Liver (tissue), 9 donors: ENCODE measurements around the gene CCNG1. TPM values are rescaled to one million over a fixed set of nuclear protein-coding genes. Genes with fewer than 3 reads are reported as not detected.

Experiments used
- DNase-seq: peaks from one replicate; pipeline ENCODE4 v3.0.0-alpha.2; 2017; ENCODE audit warnings: low spot score
- H3K27ac ChIP-seq, 2 donors: one replicate each; pipeline ENCODE4 v1.7.0; 2013; ENCODE audit warnings: inconsistent platforms in 2 of 2, low read length in 2 of 2, control low read depth in 1 of 2, low read depth in 1 of 2, mild to moderate bottlenecking in 1 of 2
- H3K27me3 ChIP-seq, 4 donors: one replicate each; pipeline versions ENCODE4 v1.6.1 to v1.7.0; 2013; ENCODE audit warnings: low read length in 3 of 4, inconsistent platforms in 1 of 4, mild to moderate bottlenecking in 1 of 4, moderate library complexity in 1 of 4; ENCODE audit not compliant: control insufficient read depth in 4 of 4, insufficient read depth in 4 of 4
- H3K36me3 ChIP-seq, 4 donors: one replicate each; pipeline versions ENCODE4 v1.6.1 to v1.7.0; 2013; ENCODE audit warnings: low read length in 3 of 4, mild to moderate bottlenecking in 3 of 4, low read depth in 1 of 4, moderate library complexity in 1 of 4; ENCODE audit not compliant: control insufficient read depth in 4 of 4, insufficient read depth in 3 of 4
- H3K4me1 ChIP-seq, 4 donors: one replicate each; pipeline versions ENCODE4 v1.6.1 to v1.7.0; 2013; ENCODE audit warnings: low read length in 3 of 4, mild to moderate bottlenecking in 3 of 4, moderate library complexity in 1 of 4; ENCODE audit not compliant: control insufficient read depth in 4 of 4, insufficient read depth in 4 of 4
- H3K4me3 ChIP-seq, 3 donors: one replicate each; pipeline versions ENCODE4 v1.6.1 to v1.7.0; 2013; ENCODE audit warnings: low read length in 3 of 3, control low read depth in 1 of 3, low read depth in 1 of 3, mild to moderate bottlenecking in 1 of 3
- H3K9ac ChIP-seq, 2 donors: one replicate each; pipeline ENCODE4 v1.7.0; 2013; ENCODE audit warnings: low read length in 2 of 2, mild to moderate bottlenecking in 2 of 2, moderate library complexity in 2 of 2, control low read depth in 1 of 2, low read depth in 1 of 2
- H3K9me3 ChIP-seq, 4 donors: one replicate each; pipeline versions ENCODE4 v1.6.1 to v1.7.0; 2013; ENCODE audit warnings: low read length in 3 of 4; ENCODE audit not compliant: control insufficient read depth in 4 of 4
- EGR1 ChIP-seq, 2 donors: IDR thresholded peaks; 2 replicates each; pipeline ENCODE4 v1.6.1; 2016 to 2018; ENCODE audit warnings: antibody characterized with exemption in 2 of 2, low read depth in 2 of 2
- FOXA1 ChIP-seq: IDR thresholded peaks from 2 replicates; pipeline ENCODE4 v1.6.1; 2016; ENCODE audit warnings: antibody characterized with exemption
- FOXA2 ChIP-seq: IDR thresholded peaks from 2 replicates; pipeline ENCODE4 v1.6.1; 2016; ENCODE audit warnings: antibody characterized with exemption
- GABPA ChIP-seq, 2 donors: IDR thresholded peaks in 1 of 2; conservative IDR thresholded peaks in 1 of 2; 2 replicates each; pipeline ENCODE4 v1.6.1; 2016; ENCODE audit warnings: antibody characterized with exemption in 2 of 2, mild to moderate bottlenecking in 1 of 2, moderate library complexity in 1 of 2
- HNF4A ChIP-seq, 2 donors: conservative IDR thresholded peaks; 2 replicates each; pipeline ENCODE4 v1.6.1; 2016; ENCODE audit warnings: antibody characterized with exemption in 2 of 2, mild to moderate bottlenecking in 2 of 2
- HNF4G ChIP-seq: IDR thresholded peaks from 2 replicates; pipeline ENCODE4 v1.6.1; 2016; ENCODE audit warnings: antibody characterized with exemption
- JUND ChIP-seq, 2 donors: IDR thresholded peaks; 2 replicates each; pipeline ENCODE4 v1.6.1; 2016; ENCODE audit warnings: antibody characterized with exemption in 2 of 2
- NR2F2 ChIP-seq: IDR thresholded peaks from 2 replicates; pipeline ENCODE4 v1.6.1; 2016; ENCODE audit warnings: antibody characterized with exemption
- RAD21 ChIP-seq, 2 donors: IDR thresholded peaks; 2 replicates each; pipeline ENCODE4 v1.6.1; 2016; ENCODE audit warnings: antibody characterized with exemption in 2 of 2, mild to moderate bottlenecking in 2 of 2
- RXRA ChIP-seq, 2 donors: IDR thresholded peaks; 2 replicates each; pipeline ENCODE4 v1.6.1; 2017 to 2018; ENCODE audit warnings: antibody characterized with exemption in 2 of 2, mild to moderate bottlenecking in 1 of 2
- SP1 ChIP-seq: IDR thresholded peaks from 2 replicates; pipeline ENCODE4 v1.6.1; 2018; ENCODE audit warnings: antibody characterized with exemption, mild to moderate bottlenecking
- TAF1 ChIP-seq: conservative IDR thresholded peaks from 2 replicates; pipeline ENCODE4 v1.6.1; 2016; ENCODE audit warnings: antibody characterized with exemption, mild to moderate bottlenecking
- YY1 ChIP-seq: IDR thresholded peaks from 2 replicates; pipeline ENCODE4 v1.6.1; 2016; ENCODE audit warnings: antibody characterized with exemption, mild to moderate bottlenecking
- WGBS: extraction: QIAGEN DNeasy Blood & Tissue Kit; methylation state at CpG from one replicate; pipeline ENCODE4 v1.1.7; 2013; 5-methylcytosine and 5-hydroxymethylcytosine counted together
- polyA plus RNA-seq, 2 donors: library from polyadenylated mRNA; stranded (reverse) in 1 of 2; unstranded in 1 of 2; fragments of 200-250 nt in 1 of 2; fragments of >200 nt in 1 of 2; fragmentation: Nextera tagmentation in 1 of 2; extraction: Ambion mirVana in 1 of 2; gene quantifications; one replicate each; pipeline versions ENCODE4 v1.2.1 to v1.2.3, GENCODE V29; 2013 to 2015
- total RNA-seq, 2 donors: library from RNA; depleted of rRNA; stranded (reverse); fragments of >200 nt; gene quantifications; one replicate each; pipeline ENCODE4 v1.2.3, GENCODE V29; 2014
- TF ChIP-seq, protein P1 (sequence below): IDR thresholded peaks from 2 replicates; pipeline ENCODE4 v1.6.1; 2016; ENCODE audit warnings: antibody characterized with exemption
- TF ChIP-seq, protein P2 (sequence below): IDR thresholded peaks from 2 replicates; pipeline ENCODE4 v1.6.1; 2016; ENCODE audit warnings: antibody characterized with exemption, mild to moderate bottlenecking
- TF ChIP-seq, protein P3 (sequence below): IDR thresholded peaks from 2 replicates; pipeline ENCODE4 v1.6.1; 2016; ENCODE audit warnings: antibody characterized with exemption
- TF ChIP-seq, protein P4 (sequence below): fragments of 150-350 bp; IDR thresholded peaks from 2 replicates; pipeline ENCODE4 v1.5.1; 2017; ENCODE audit warnings: improper control_type of control experiment, low read depth, low read length; ENCODE audit not compliant: missing input control
- donor health status: healthy.
- donor health status: healthy.
- donor health status: healthy.
- donor health status: healthy.
- donor health status: healthy.

The CCNG1 gene
- total and polyA plus RNA-seq, 4 donors: 30.9 to 93.7 (median 74.1) TPM

DNA sequence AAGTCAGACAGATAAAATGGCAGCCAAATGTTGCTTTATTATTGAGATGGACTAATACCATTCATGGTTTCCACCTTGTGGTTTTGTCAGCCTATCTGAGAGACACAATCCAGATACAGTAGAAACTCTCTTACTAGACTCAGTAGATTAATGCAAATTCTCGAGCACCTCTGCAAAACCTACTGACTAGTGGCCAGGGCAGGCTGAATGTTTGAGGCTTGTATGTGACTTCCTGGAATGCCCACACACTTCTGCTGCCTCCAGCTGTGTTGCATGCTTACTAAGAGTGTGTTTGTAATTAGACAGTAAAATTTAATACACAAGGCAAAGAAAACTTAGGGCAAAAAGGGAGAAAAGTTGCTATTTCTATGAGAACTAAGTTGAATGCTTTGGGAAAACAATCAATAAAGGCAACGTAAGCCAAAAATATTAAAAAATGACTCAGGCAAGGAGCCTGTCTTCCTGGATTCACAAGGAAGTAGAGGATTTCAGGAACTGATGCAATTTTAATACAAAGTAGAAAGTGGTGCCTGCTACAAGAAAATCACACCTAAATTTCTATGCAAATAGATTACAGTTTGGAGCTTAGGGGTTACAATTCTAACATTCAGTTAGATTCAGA is 30.2 kb upstream of the CCNG1 start:
- Histone ChIP-seq H3K9me3 (no peaks in the 10 kb centered on the region), H3K36me3 (no peaks in the 10 kb centered on the region), H3K9ac (no peak overlapping the region), H3K4me1 (peaks cover 0 to 3% (median 0%) of the 10 kb centered on the region in 4 donors), H3K4me3 (no peak overlapping the region), H3K27me3 (no peaks in the 10 kb centered on the region), H3K27ac (no peak overlapping the region)
- no peak for TF ChIP-seq EGR1 (IDR thresholded peaks at IDR 0.05; ENCODE audit: low read depth in 2 of 2)
- no peak for TF ChIP-seq SP1
- TF ChIP-seq, protein P1, sequence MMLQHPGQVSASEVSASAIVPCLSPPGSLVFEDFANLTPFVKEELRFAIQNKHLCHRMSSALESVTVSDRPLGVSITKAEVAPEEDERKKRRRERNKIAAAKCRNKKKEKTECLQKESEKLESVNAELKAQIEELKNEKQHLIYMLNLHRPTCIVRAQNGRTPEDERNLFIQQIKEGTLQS: no peak
- TF ChIP-seq, protein P2, sequence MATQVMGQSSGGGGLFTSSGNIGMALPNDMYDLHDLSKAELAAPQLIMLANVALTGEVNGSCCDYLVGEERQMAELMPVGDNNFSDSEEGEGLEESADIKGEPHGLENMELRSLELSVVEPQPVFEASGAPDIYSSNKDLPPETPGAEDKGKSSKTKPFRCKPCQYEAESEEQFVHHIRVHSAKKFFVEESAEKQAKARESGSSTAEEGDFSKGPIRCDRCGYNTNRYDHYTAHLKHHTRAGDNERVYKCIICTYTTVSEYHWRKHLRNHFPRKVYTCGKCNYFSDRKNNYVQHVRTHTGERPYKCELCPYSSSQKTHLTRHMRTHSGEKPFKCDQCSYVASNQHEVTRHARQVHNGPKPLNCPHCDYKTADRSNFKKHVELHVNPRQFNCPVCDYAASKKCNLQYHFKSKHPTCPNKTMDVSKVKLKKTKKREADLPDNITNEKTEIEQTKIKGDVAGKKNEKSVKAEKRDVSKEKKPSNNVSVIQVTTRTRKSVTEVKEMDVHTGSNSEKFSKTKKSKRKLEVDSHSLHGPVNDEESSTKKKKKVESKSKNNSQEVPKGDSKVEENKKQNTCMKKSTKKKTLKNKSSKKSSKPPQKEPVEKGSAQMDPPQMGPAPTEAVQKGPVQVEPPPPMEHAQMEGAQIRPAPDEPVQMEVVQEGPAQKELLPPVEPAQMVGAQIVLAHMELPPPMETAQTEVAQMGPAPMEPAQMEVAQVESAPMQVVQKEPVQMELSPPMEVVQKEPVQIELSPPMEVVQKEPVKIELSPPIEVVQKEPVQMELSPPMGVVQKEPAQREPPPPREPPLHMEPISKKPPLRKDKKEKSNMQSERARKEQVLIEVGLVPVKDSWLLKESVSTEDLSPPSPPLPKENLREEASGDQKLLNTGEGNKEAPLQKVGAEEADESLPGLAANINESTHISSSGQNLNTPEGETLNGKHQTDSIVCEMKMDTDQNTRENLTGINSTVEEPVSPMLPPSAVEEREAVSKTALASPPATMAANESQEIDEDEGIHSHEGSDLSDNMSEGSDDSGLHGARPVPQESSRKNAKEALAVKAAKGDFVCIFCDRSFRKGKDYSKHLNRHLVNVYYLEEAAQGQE: no peak
- TF ChIP-seq NR2F2: no peak
- TF ChIP-seq FOXA1: no peak
- no peak for TF ChIP-seq FOXA2
- no peak for TF ChIP-seq TAF1
- TF ChIP-seq HNF4G: no peak
- no peak for TF ChIP-seq YY1
- no peak for TF ChIP-seq JUND (IDR thresholded peaks at IDR 0.05)
- TF ChIP-seq, protein P3, sequence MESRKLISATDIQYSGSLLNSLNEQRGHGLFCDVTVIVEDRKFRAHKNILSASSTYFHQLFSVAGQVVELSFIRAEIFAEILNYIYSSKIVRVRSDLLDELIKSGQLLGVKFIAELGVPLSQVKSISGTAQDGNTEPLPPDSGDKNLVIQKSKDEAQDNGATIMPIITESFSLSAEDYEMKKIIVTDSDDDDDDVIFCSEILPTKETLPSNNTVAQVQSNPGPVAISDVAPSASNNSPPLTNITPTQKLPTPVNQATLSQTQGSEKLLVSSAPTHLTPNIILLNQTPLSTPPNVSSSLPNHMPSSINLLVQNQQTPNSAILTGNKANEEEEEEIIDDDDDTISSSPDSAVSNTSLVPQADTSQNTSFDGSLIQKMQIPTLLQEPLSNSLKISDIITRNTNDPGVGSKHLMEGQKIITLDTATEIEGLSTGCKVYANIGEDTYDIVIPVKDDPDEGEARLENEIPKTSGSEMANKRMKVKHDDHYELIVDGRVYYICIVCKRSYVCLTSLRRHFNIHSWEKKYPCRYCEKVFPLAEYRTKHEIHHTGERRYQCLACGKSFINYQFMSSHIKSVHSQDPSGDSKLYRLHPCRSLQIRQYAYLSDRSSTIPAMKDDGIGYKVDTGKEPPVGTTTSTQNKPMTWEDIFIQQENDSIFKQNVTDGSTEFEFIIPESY: no peak
- no peak for TF ChIP-seq HNF4A (conservative IDR thresholded peaks at IDR 0.05)
- no peak for TF ChIP-seq RXRA (IDR thresholded peaks at IDR 0.05)
- TF ChIP-seq, protein P4, sequence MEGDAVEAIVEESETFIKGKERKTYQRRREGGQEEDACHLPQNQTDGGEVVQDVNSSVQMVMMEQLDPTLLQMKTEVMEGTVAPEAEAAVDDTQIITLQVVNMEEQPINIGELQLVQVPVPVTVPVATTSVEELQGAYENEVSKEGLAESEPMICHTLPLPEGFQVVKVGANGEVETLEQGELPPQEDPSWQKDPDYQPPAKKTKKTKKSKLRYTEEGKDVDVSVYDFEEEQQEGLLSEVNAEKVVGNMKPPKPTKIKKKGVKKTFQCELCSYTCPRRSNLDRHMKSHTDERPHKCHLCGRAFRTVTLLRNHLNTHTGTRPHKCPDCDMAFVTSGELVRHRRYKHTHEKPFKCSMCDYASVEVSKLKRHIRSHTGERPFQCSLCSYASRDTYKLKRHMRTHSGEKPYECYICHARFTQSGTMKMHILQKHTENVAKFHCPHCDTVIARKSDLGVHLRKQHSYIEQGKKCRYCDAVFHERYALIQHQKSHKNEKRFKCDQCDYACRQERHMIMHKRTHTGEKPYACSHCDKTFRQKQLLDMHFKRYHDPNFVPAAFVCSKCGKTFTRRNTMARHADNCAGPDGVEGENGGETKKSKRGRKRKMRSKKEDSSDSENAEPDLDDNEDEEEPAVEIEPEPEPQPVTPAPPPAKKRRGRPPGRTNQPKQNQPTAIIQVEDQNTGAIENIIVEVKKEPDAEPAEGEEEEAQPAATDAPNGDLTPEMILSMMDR: no peak
- TF ChIP-seq GABPA (IDR thresholded peaks at IDR 0.05 in 1 of 2, conservative IDR thresholded peaks at IDR 0.05 in 1 of 2): no peak
- TF ChIP-seq RAD21 (IDR thresholded peaks at IDR 0.05): no peak
- 70% methylated on average over 2 of the region's 2 CpGs for WGBS
- no peak for DNase-seq
